Measurements from ENCODE around the gene CERS6.

CERS6 gene

GRCh38 chr2:168740360-168740759 is 284.3 kb downstream of the CERS6 start (continued):
- TF ChIP-seq ZNF639 (tag by site-specific recombination; IDR thresholded peaks at IDR 0.05) (no peak), ZXDB (tag by site-specific recombination; IDR thresholded peaks at IDR 0.05) (no peak), ZNF776 (tag by site-specific recombination; IDR thresholded peaks at IDR 0.05; ENCODE audit: borderline replicate concordance) (no peak), BCL11B (tag by site-specific recombination; IDR thresholded peaks at IDR 0.05; ENCODE audit: low read depth) (no peak), ZNF350 (tag by site-specific recombination; IDR thresholded peaks at IDR 0.05) (no peak)

GRCh38 chr2:168740788-168741187 is 284.7 kb downstream of the CERS6 start:
- ChIA-PET POLR2A (no interaction called here), CTCF (interaction anchor here (0.7 to 0.8 kb wide), 3 partner anchors 30 to 404 kb away, joined by 4 read pairs; no protein-coding TSS in a partner anchor)
- Histone ChIP-seq H3K36me3 (ENCODE audit: control insufficient read depth in 2 of 2, insufficient read depth in 1 of 2, low read length in 2 of 2) (no peaks in the 10 kb centered on the region), H3K4me3 (ENCODE audit: low read depth, low read length) (no peak overlapping the region), H3K4me1 (ENCODE audit: control insufficient read depth, insufficient read depth, low read length) (no peaks in the 10 kb centered on the region), H3K27ac (ENCODE audit: extremely low read depth, low read depth, low read length) (no peak overlapping the region), H3K9me3 (ENCODE audit: control insufficient read depth, insufficient read depth, low read depth, low read length) (no peaks in the 10 kb centered on the region)
- no peak for TF ChIP-seq ELK4 (IDR thresholded peaks at IDR 0.05; ENCODE audit: borderline replicate concordance, low read depth, low read length)
- TF ChIP-seq ZNF558 (tag by site-specific recombination; IDR thresholded peaks at IDR 0.05), result no peak
- no peak for TF ChIP-seq ZSCAN4 (tag by site-specific recombination; IDR thresholded peaks at IDR 0.05)
- no peak for TF ChIP-seq ZIC2 (tag by site-specific recombination; IDR thresholded peaks at IDR 0.05)
- TF ChIP-seq ZNF211 (tag by site-specific recombination; IDR thresholded peaks at IDR 0.05; ENCODE audit: low read depth), result no peak
- no peak for TF ChIP-seq ZNF394 (tag by site-specific recombination; IDR thresholded peaks at IDR 0.05; ENCODE audit: borderline replicate concordance)
- TF ChIP-seq ZNF658 (tag by site-specific recombination; IDR thresholded peaks at IDR 0.05), result no peak
- no peak for TF ChIP-seq YY2 (tag by site-specific recombination; IDR thresholded peaks at IDR 0.05)
- no peak for TF ChIP-seq TRIM28 (IDR thresholded peaks at IDR 0.05; ENCODE audit: borderline replicate concordance, low read length)
- TF ChIP-seq ZNF2 (tag by site-specific recombination; IDR thresholded peaks at IDR 0.05), result no peak
- TF ChIP-seq SCRT1 (tag by site-specific recombination; IDR thresholded peaks at IDR 0.05; ENCODE audit: borderline replicate concordance), result no peak
- TF ChIP-seq ZNF791 (tag by site-specific recombination; IDR thresholded peaks at IDR 0.05), result no peak
- no peak for TF ChIP-seq PATZ1 (tag by site-specific recombination; IDR thresholded peaks at IDR 0.05)

- Histone ChIP-seq H3K36me3 (ENCODE audit: control insufficient read depth in 2 of 2, insufficient read depth in 1 of 2, low read length in 2 of 2) (no peaks in the 10 kb centered on the region), H3K27ac (ENCODE audit: extremely low read depth, low read depth, low read length) (no peak overlapping the region), H3K4me3 (ENCODE audit: low read depth, low read length) (no peak overlapping the region), H3K9me3 (ENCODE audit: control insufficient read depth, insufficient read depth, low read depth, low read length) (no peaks in the 10 kb centered on the region), H3K4me1 (ENCODE audit: control insufficient read depth, insufficient read depth, low read length) (no peaks in the 10 kb centered on the region)
- ChIA-PET CTCF (no interaction called here), POLR2A (no interaction called here)
- TF ChIP-seq ZNF510 (tag by site-specific recombination; IDR thresholded peaks at IDR 0.05; ENCODE audit: insufficient replicate concordance), result no peak
These were observed 286.3 kb downstream of the CERS6 start for GRCh38 chr2:168742258-168742932.
